Stimulated activated effector memory CD8-positive, alpha-beta T cell treated with anti-CD3 and anti-CD28 coated beads, Interleukin-12 subunit alpha, Interleukin-12 subunit beta, amount 100 ng/mL, for 72 hours (primary cell): ENCODE data around the gene RIPK4.
"Not testable (repeated sequence)": the region's sequence is repeated elsewhere in the genome, so short reads cannot be mapped to it uniquely, and the experiment has no call there.

Source experiments
- ATAC-seq: fragments of 150-1000 bp; cut with Tn5 transposase; 2 replicates; pipeline ENCODE4 v1.10.0; 2021
- DNase-seq, 2 donors: peaks; one replicate each; pipeline ENCODE4 v3.0.0; 2021 to 2022; ENCODE audit warnings: low spot score in 2 of 2
- H3K27ac Mint-ChIP-seq: one replicate; pipeline ENCODE4 v1.8.0; 2022; ENCODE audit warnings: mild to moderate bottlenecking, mixed read lengths
- H3K36me3 Mint-ChIP-seq: one replicate; pipeline ENCODE4 v1.8.0; 2022; ENCODE audit warnings: mild to moderate bottlenecking, mixed read lengths
- H3K4me1 Mint-ChIP-seq: one replicate; pipeline ENCODE4 v1.8.0; 2022; ENCODE audit warnings: mixed read lengths
- H3K4me3 Mint-ChIP-seq: one replicate; pipeline ENCODE4 v1.8.0; 2022; ENCODE audit warnings: mild to moderate bottlenecking, mixed read lengths
- H3K9me3 Mint-ChIP-seq: one replicate; pipeline ENCODE4 v1.8.0; 2022; ENCODE audit warnings: mixed read lengths

RIPK4 gene

DNA sequence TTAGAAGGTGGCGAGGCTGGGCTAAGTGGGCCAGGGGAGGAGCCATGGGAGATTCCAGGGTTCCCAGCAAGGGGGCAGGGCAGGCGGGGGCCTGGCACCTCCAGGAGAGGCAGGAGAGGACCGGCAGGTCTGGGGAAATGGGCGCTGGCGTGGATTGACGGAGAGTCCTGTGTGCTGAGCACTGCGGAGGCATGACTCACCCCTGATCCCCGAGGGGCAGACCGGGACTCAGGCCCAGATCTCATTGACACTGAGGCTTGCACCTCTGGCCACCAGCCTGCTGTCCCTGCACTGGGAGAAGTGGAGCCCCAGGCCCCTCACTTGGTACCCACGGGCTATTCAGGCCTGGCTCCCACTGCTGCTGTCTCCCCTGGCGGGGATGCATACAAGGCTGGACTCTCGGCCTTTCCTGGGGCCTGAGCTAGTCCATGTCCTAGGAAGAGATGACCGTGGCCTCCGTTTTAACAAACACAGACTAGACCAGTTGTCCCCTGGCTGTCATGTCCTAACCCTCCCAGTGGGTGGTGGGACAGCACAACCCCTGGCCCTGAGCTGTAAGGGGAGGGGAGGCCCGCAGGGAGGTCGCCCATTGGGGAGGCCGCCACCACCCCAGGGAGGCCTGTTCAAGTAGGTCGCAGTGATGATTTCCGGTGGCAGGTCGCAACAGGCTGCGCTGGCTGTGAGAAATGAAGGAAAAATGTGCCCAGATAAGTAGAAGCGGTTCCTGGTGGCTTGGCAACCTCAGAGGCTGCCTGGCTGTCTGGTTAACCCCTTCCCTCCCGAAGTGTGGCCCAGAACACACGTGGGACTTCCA is 39.7 kb downstream of the RIPK4 start:
- ATAC-seq = no peak
- Mint-ChIP-seq H3K9me3 (peaks cover 10% of the 10 kb centered on the region), H3K27ac (no peak overlapping the region), H3K36me3 (no peaks in the 10 kb centered on the region), H3K4me3 (no peak overlapping the region), H3K4me1 (peaks cover 10% of the 10 kb centered on the region)
- no peak for DNase-seq

DNA sequence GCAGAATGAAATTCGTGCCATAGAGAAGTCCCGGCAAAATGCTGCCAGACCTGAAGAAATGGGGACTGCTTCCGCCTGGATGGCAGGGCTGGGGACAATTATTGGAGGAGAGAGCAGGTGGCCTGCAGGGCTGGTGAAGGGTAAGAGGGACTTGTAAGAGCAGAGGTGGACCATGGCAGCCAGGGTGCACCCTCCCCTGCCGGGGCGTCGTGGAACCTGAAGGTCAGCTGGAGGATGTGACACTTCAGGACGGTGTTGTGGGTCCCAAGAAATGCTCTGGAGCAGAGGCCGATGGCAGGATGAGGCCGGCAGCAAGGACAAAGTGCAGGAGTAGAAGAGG is 40.3 kb downstream of the RIPK4 start:
- H3K27ac Mint-ChIP-seq = no peak overlapping the region
- DNase-seq = no peak
- no peak overlapping the region for H3K4me3 Mint-ChIP-seq
- H3K4me1 Mint-ChIP-seq = peaks cover 10% of the 10 kb centered on the region
- ATAC-seq = no peak
- peaks cover 5% of the 10 kb centered on the region for H3K9me3 Mint-ChIP-seq
- H3K36me3 Mint-ChIP-seq = no peaks in the 10 kb centered on the region

DNA sequence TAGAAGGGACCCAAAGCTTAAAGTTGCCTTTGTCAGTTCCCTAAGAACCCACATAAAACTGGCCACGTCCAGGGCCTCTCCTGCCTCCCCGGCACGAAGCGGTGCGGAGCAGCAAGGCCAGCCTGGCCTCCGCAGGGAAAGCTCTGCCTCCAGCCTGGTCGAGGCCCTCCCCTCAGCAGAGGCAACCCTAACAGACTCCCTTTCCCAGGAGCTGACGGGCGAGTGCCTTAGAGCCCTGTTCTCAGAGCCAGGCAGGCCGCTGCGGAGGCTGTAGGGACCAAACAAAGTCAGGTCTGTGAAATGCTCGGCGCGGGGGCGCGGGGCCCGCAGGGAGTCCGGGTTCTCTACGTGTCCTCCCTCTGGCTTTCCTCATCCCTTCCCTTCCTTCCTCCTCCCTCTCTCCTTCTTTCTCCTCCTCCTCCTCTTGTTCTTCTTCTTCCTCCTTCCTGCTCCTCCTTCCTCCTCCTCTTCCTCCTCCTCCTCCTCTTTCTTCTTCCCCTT is 40.7 kb downstream of the RIPK4 start:
- DNase-seq (no peak), ATAC-seq (no peak)
- no peak overlapping the region for H3K4me3 Mint-ChIP-seq
- H3K36me3 Mint-ChIP-seq = no peaks in the 10 kb centered on the region
- no peak overlapping the region for H3K27ac Mint-ChIP-seq
- peaks cover 10% of the 10 kb centered on the region for H3K4me1 Mint-ChIP-seq
- H3K9me3 Mint-ChIP-seq = no peaks in the 10 kb centered on the region

DNA sequence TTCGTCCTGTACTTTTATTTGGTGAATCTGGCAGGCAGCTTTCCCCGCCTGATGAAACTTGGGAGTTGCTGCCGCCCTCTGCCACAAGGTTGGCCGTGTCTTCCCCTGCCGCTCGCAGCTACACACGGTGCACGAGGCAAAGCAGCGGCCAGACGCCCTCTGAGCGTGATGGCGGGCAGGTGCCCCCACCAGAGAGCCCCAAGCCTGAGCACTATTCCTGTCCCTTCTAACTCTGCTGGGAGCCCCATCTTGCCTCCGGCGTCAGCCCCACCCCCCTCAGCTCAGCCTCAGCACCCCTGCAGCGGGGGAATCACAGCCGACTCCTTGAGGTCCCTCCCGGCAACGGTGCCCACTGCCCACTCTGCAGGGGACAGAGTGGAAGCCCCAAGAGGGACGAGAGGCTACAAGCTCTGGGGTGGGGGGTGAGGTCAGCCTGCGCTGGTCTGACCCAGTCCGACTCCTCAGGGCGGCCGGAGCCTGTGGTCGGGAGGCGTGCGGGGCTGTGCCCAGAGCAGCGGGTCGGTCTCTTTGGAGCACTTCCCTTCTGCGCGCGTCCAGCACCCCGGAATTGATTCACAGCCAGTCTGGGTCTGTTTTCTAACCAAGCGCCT is 41.3 kb downstream of the RIPK4 start:
- no peak for ATAC-seq
- H3K4me3 Mint-ChIP-seq = no peak overlapping the region
- H3K27ac Mint-ChIP-seq = no peak overlapping the region
- DNase-seq = no peak
- H3K9me3 Mint-ChIP-seq = no peaks in the 10 kb centered on the region
- no peaks in the 10 kb centered on the region for H3K36me3 Mint-ChIP-seq
- H3K4me1 Mint-ChIP-seq = peaks cover 10% of the 10 kb centered on the region

GRCh38 chr21:41723835-41724234 is 43.0 kb downstream of the RIPK4 start:
- H3K4me1 Mint-ChIP-seq, H3K36me3 Mint-ChIP-seq, H3K4me3 Mint-ChIP-seq, ATAC-seq, H3K9me3 Mint-ChIP-seq, DNase-seq, H3K27ac Mint-ChIP-seq: not testable (repeated sequence)

GRCh38 chr21:41722052-41723018 is 44.5 kb downstream of the RIPK4 start:
- DNase-seq (no peak), ATAC-seq (no peak)
- no peaks in the 10 kb centered on the region for H3K9me3 Mint-ChIP-seq
- no peak overlapping the region for H3K27ac Mint-ChIP-seq
- H3K36me3 Mint-ChIP-seq = no peaks in the 10 kb centered on the region
- H3K4me1 Mint-ChIP-seq = peaks cover 10% of the 10 kb centered on the region
- H3K4me3 Mint-ChIP-seq = no peak overlapping the region

DNA sequence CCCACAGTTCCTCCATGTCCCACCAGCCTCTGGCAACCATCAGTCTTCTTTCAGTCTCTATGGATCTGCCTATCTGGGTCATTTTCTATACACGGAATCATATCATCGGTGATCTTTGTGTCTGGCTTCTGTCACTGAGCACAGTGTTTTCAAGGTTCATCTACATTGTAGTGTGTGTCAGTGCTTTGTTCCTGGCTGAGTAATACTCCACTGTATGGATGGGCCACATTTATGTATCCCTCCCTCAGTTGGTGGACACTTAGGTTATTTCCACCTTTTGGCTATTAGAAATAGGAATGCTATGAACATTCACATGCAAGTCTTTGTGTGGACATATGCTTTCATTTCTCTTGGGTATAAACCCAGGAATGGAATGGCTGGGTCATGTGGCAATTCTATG is 46.6 kb downstream of the RIPK4 start:
- ATAC-seq (no peak), DNase-seq (no peak)
- H3K36me3 Mint-ChIP-seq = no peaks in the 10 kb centered on the region
- no peaks in the 10 kb centered on the region for H3K9me3 Mint-ChIP-seq
- H3K4me3 Mint-ChIP-seq = no peak overlapping the region
- no peak overlapping the region for H3K27ac Mint-ChIP-seq
- H3K4me1 Mint-ChIP-seq = peaks cover under 1% of the 10 kb centered on the region

DNA sequence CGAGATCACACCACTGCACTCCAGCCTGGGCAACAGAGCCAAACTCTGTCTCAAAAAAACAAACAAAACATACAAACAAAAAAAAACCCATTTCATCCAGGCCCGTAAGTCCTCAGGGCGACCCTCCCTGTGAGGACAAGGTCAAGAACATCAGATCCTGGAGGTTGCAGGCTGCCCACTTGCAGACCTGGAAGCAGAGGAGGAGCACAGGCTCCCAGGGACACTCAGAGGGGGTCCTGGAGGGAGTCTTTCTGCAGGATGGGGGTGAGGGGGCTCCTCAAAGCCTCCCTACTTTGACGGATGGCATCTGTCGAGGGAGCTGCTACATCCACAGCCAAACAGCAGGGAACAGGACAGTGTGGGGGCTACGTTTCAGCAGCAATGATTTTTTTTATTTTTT is 47.2 kb downstream of the RIPK4 start:
- Mint-ChIP-seq H3K4me3 (no peak overlapping the region), H3K36me3 (no peaks in the 10 kb centered on the region), H3K4me1 (no peaks in the 10 kb centered on the region), H3K9me3 (no peaks in the 10 kb centered on the region), H3K27ac (no peak overlapping the region)
- DNase-seq = no peak
- ATAC-seq = no peak

DNA sequence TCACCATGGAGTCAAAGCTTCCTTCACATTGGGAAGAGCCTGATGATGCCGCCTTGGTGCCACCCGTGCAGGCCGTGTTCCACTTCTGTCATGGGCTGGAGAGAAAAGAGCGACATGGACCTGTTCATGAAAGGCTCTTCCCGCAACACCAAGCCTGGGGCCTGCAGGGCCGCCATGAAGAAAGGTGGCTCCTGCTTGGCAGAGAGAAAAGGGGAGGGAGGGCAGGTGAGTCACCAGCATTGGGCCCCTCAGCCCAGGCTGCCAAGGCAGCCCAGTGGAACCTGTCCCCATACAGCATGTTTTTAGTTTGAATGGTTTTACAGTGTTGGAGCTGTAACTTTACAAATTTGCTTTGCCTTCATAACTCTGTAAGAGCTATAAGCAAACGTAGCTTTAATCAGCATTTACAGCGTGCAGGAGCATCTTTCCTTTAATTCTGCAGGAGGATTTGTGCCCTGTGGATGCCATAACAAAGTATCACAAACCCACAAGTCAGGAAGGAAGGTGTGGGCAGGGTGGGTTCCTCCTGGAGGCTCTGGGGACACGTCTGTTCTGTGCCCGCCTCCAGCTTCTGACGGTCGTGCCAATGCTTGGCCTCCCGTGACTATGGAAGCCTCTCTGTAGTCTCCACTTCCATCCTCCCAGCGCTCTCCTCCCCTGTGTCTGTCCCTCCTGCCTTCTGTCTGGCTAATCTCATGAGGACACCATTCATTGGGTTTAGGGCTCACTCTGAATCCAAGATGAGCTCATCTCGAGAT is 49.1 kb downstream of the RIPK4 start:
- DNase-seq = no peak
- no peaks in the 10 kb centered on the region for H3K4me1 Mint-ChIP-seq
- H3K36me3 Mint-ChIP-seq = no peaks in the 10 kb centered on the region
- no peak for ATAC-seq
- H3K4me3 Mint-ChIP-seq = no peak overlapping the region
- H3K27ac Mint-ChIP-seq = no peak overlapping the region
- no peaks in the 10 kb centered on the region for H3K9me3 Mint-ChIP-seq

DNA sequence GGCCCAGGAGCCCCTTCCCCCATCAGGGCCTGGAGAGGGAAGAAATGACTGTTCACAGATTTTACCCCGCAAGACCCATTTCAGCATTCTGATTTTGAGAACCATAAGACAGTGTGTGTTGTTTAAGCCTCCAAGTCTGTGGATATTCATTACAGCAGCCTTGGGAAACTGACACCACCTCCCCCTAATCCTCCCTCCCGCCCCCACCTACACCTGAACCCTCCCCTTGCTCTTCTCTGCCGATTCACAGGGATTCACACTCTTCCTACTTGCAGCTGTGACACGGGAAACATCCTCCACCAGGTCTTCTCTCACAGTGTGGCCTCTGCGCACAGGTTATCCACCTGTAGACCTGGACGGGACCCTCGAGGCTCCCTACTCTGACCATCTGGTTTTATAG is 50.1 kb downstream of the RIPK4 start:
- no peaks in the 10 kb centered on the region for H3K4me1 Mint-ChIP-seq
- H3K27ac Mint-ChIP-seq = no peak overlapping the region
- H3K36me3 Mint-ChIP-seq = no peaks in the 10 kb centered on the region
- no peak overlapping the region for H3K4me3 Mint-ChIP-seq
- no peak for DNase-seq
- no peak for ATAC-seq
- no peaks in the 10 kb centered on the region for H3K9me3 Mint-ChIP-seq

GRCh38 chr21:41715649-41716281 is 51.1 kb downstream of the RIPK4 start:
- H3K4me3 Mint-ChIP-seq = no peak overlapping the region
- H3K4me1 Mint-ChIP-seq = no peaks in the 10 kb centered on the region
- ATAC-seq (no peak), DNase-seq (no peak)
- no peak overlapping the region for H3K27ac Mint-ChIP-seq
- no peaks in the 10 kb centered on the region for H3K36me3 Mint-ChIP-seq
- H3K9me3 Mint-ChIP-seq = no peaks in the 10 kb centered on the region

GRCh38 chr21:41714299-41714865 is 52.5 kb downstream of the RIPK4 start:
- H3K4me1 Mint-ChIP-seq, H3K36me3 Mint-ChIP-seq, H3K4me3 Mint-ChIP-seq, H3K27ac Mint-ChIP-seq, DNase-seq, H3K9me3 Mint-ChIP-seq, ATAC-seq: not testable (repeated sequence)

DNA sequence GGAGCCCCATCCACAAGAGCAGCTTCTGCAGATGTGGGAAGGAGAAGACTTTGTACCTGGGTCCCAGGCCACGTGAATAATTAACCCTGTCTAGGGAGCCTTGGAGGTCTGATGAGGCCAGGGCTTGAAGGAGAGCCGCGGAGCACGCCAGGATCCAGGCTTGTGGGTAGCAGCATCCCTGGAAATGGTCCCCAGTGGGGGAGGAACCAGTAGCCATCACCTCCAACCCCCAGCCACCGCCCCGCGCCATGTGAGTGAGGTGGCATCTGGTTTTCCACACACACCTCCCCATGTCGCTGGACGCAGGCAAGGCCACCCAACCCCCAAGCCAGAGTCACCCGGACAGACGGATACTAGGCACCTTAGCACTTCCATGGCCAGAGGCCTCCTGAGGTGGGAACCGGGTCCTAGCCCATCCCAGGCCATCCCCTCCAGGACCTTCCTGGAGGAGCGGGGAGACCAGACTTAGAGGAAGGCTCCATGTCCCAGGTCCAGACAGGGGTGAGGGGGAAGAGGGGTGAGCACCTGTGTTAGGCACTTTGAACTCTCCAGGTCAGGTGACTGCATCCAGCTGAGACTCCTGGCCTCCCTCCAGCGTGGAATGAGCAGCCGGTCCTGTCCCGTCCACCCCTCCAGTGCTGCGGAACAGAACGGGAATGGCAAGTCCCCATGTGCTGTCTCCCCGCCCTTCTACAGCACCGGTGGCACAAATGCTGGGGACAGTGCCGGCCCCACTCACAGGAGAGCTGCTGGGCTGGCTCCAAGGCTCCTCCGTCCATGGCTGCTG is 53.2 kb downstream of the RIPK4 start:
- Mint-ChIP-seq H3K4me3 (no peak overlapping the region), H3K9me3 (no peaks in the 10 kb centered on the region), H3K36me3 (no peaks in the 10 kb centered on the region), H3K27ac (no peak overlapping the region), H3K4me1 (no peaks in the 10 kb centered on the region)
- DNase-seq = no peak
- no peak for ATAC-seq

DNA sequence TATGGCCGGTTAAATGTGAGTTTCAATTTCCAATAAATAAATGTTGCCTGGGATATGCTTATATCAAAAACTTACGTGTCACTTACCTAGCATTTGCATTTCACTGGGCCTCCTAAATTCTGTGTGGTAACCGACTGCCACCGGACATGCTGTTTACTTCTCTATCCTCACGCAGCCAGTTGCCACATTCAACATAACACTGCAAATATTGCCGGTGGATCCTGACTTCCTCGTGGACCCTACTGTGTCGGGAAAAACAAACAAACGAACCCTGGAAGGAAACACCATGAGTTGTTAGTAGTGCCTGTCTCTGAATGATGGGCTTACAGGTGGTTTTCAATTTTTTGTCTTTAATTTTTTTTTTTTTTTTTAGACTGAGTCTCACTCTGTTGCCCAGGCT is 54.1 kb downstream of the RIPK4 start:
- no peaks in the 10 kb centered on the region for H3K36me3 Mint-ChIP-seq
- ATAC-seq (no peak), DNase-seq (no peak)
- no peaks in the 10 kb centered on the region for H3K9me3 Mint-ChIP-seq
- no peak overlapping the region for H3K27ac Mint-ChIP-seq
- H3K4me3 Mint-ChIP-seq = no peak overlapping the region
- peaks cover under 1% of the 10 kb centered on the region for H3K4me1 Mint-ChIP-seq
